KMS-11 (cell line): ENCODE measurements around the gene CLSTN1.

ENCODE experiments used
- H2AFZ ChIP-seq: fragments of 200-600 bp; sonication (generic); 2 replicates; pipeline ENCODE4 v1.6.1; 2016; ENCODE audit warnings: antibody characterized with exemption, mixed run types, low read depth
- H3K27ac ChIP-seq: fragments of 200-600 bp; sonication (generic); 2 replicates; pipeline ENCODE4 v1.6.1; 2016; ENCODE audit warnings: mild to moderate bottlenecking, mixed run types
- H3K27me3 ChIP-seq: fragments of 200-600 bp; sonication (generic); 2 replicates; pipeline ENCODE4 v1.6.1; 2017; ENCODE audit warnings: mild to moderate bottlenecking, low read depth, mixed run types, moderate library complexity; ENCODE audit not compliant: insufficient read depth
- H3K36me3 ChIP-seq: fragments of 200-600 bp; sonication (generic); 2 replicates; pipeline ENCODE4 v1.6.1; 2017; ENCODE audit warnings: mild to moderate bottlenecking, mixed run types; ENCODE audit not compliant: insufficient read depth
- H3K4me1 ChIP-seq: fragments of 200-600 bp; sonication (generic); 2 replicates; pipeline ENCODE4 v1.6.1; 2016; ENCODE audit warnings: mild to moderate bottlenecking, low read depth, mixed run types; ENCODE audit not compliant: poor library complexity, severe bottlenecking
- H3K4me2 ChIP-seq: fragments of 200-600 bp; sonication (generic); 2 replicates; pipeline ENCODE4 v1.7.0; 2016; ENCODE audit warnings: mild to moderate bottlenecking, mixed run types
- H3K4me3 ChIP-seq: fragments of 200-600 bp; sonication (generic); IDR thresholded peaks from 2 replicates; pipeline ENCODE4 v1.6.1; 2017; ENCODE audit warnings: low read depth, low read length, mixed read lengths; ENCODE audit not compliant: insufficient read depth
- H3K79me2 ChIP-seq: fragments of 200-600 bp; sonication (generic); 2 replicates; pipeline ENCODE4 v1.6.1; 2016; ENCODE audit warnings: low read depth, mixed run types; ENCODE audit not compliant: insufficient read depth
- H3K9ac ChIP-seq: fragments of 200-600 bp; sonication (generic); 2 replicates; pipeline ENCODE4 v1.6.1; 2016; ENCODE audit warnings: mild to moderate bottlenecking, mixed run types
- H4K20me1 ChIP-seq: fragments of 200-600 bp; sonication (generic); 2 replicates; pipeline ENCODE4 v1.6.1; 2016; ENCODE audit warnings: mild to moderate bottlenecking, mixed run types; ENCODE audit not compliant: insufficient read depth
- CTCF ChIP-seq: fragments of 200-600 bp; sonication (generic); conservative IDR thresholded peaks from 2 replicates; pipeline ENCODE4 v1.6.1; 2017; ENCODE audit warnings: low read depth, mild to moderate bottlenecking, antibody characterized with exemption, low read length, moderate library complexity, mixed read lengths

CLSTN1 gene

GRCh38 chr1:9846611-9847171, 22.9 kb upstream of the CLSTN1 start:
- no peaks in the 10 kb centered on the region for H3K79me2 ChIP-seq
- no peak overlapping the region for H3K4me2 ChIP-seq
- no peaks in the 10 kb centered on the region for H3K4me1 ChIP-seq
- H3K27ac ChIP-seq = no peak overlapping the region
- H3K9ac ChIP-seq = no peak overlapping the region
- no peak overlapping the region for H2AFZ ChIP-seq
- no peaks in the 10 kb centered on the region for H3K36me3 ChIP-seq
- no peaks in the 10 kb centered on the region for H3K27me3 ChIP-seq
- H3K4me3 ChIP-seq = no peak overlapping the region
- H4K20me1 ChIP-seq = no peaks in the 10 kb centered on the region
- TF ChIP-seq CTCF = no peak

- Histone ChIP-seq H4K20me1 (no peaks in the 10 kb centered on the region), H3K79me2 (no peaks in the 10 kb centered on the region), H3K27ac (no peak overlapping the region), H3K36me3 (no peaks in the 10 kb centered on the region), H3K4me3 (no peak overlapping the region), H3K9ac (no peak overlapping the region), H3K4me1 (no peaks in the 10 kb centered on the region), H2AFZ (no peak overlapping the region), H3K27me3 (no peaks in the 10 kb centered on the region), H3K4me2 (no peak overlapping the region)
- no peak for TF ChIP-seq CTCF
Observed at GRCh38 chr1:9845914-9846313, 22.1 kb upstream of the CLSTN1 start.

- no peaks in the 10 kb centered on the region for H3K79me2 ChIP-seq
- H3K9ac ChIP-seq = no peak overlapping the region
- H4K20me1 ChIP-seq = no peaks in the 10 kb centered on the region
- H3K27me3 ChIP-seq = no peaks in the 10 kb centered on the region
- no peaks in the 10 kb centered on the region for H3K4me1 ChIP-seq
- H3K4me3 ChIP-seq = no peak overlapping the region
- TF ChIP-seq CTCF = no peak
- H3K27ac ChIP-seq = no peak overlapping the region
- no peak overlapping the region for H2AFZ ChIP-seq
- H3K36me3 ChIP-seq = no peaks in the 10 kb centered on the region
- H3K4me2 ChIP-seq = no peak overlapping the region
Observed at GRCh38 chr1:9844756-9845155, 21.0 kb upstream of the CLSTN1 start.

- no peak overlapping the region for H2AFZ ChIP-seq
- no peaks in the 10 kb centered on the region for H3K36me3 ChIP-seq
- no peaks in the 10 kb centered on the region for H3K79me2 ChIP-seq
- no peaks in the 10 kb centered on the region for H3K4me1 ChIP-seq
- TF ChIP-seq CTCF = no peak
- no peaks in the 10 kb centered on the region for H3K27me3 ChIP-seq
- no peak overlapping the region for H3K27ac ChIP-seq
- H3K4me2 ChIP-seq = no peak overlapping the region
- H3K4me3 ChIP-seq = no peak overlapping the region
- H4K20me1 ChIP-seq = no peaks in the 10 kb centered on the region
- no peak overlapping the region for H3K9ac ChIP-seq
Observed at GRCh38 chr1:9844106-9844505, 20.3 kb upstream of the CLSTN1 start.
